ENCODE data around the gene FOXN1. TPM values are rescaled to one million over a fixed set of nuclear protein-coding genes. Genes with fewer than 3 reads are reported as not detected.

Gene FOXN1
- total and polyA plus RNA-seq, 2 of the 13 experiments (the other 11 are each of a cell fraction or from before 2014, with no cell fraction given): 0.01 TPM; not detected in 1

GRCh38 chr17:28571361-28572122 is 65.4 kb downstream of the FOXN1 start, which contains the start of gene PIGS (continued):
- no peak for TF ChIP-seq NR3C1 (CRISPR knock-in tag; IDR thresholded peaks at IDR 0.05)
- no peak for TF ChIP-seq TEAD2 (CRISPR knock-in tag; IDR thresholded peaks at IDR 0.05)
- TF ChIP-seq ZNF256 (CRISPR knock-in tag; conservative IDR thresholded peaks at IDR 0.05): no peak
- TF ChIP-seq ZNF772 (CRISPR knock-in tag; IDR thresholded peaks at IDR 0.05): no peak
- TF ChIP-seq STAT6 (CRISPR knock-in tag; IDR thresholded peaks at IDR 0.05; ENCODE audit: borderline replicate concordance): no peak
- no peak for TF ChIP-seq GMEB2 (CRISPR knock-in tag; IDR thresholded peaks at IDR 0.05; ENCODE audit: low read depth)
- no peak for TF ChIP-seq SKIL (CRISPR knock-in tag; IDR thresholded peaks at IDR 0.05; ENCODE audit: borderline replicate concordance)
- no peak for TF ChIP-seq SNRNP70 (IDR thresholded peaks at IDR 0.05; ENCODE audit: low read depth, low read length)
- TF ChIP-seq ZNF160 (CRISPR knock-in tag; IDR thresholded peaks at IDR 0.05): no peak
- no peak for TF ChIP-seq ZNF563 (CRISPR knock-in tag; IDR thresholded peaks at IDR 0.05)
- TF ChIP-seq SALL2 (CRISPR knock-in tag; IDR thresholded peaks at IDR 0.05): peak; percentile 83; the same call in 1 of the 2 replicates
- TF ChIP-seq MAF1 (CRISPR knock-in tag; IDR thresholded peaks at IDR 0.05; ENCODE audit: borderline replicate concordance): no peak
- TF ChIP-seq NR1H2 (CRISPR knock-in tag; IDR thresholded peaks at IDR 0.05; ENCODE audit: borderline replicate concordance, low read depth): no peak
- TF ChIP-seq ZNF18 (CRISPR knock-in tag; IDR thresholded peaks at IDR 0.05; ENCODE audit: insufficient replicate concordance): no peak
- peak; percentile 92 for TF ChIP-seq HNRNPLL (IDR thresholded peaks at IDR 0.05; ENCODE audit: low read depth, low read length, poor library complexity, severe bottlenecking)
- TF ChIP-seq ZNF281 (CRISPR knock-in tag; IDR thresholded peaks at IDR 0.05; ENCODE audit: borderline replicate concordance): no peak
- no peak for TF ChIP-seq EED (CRISPR knock-in tag; IDR thresholded peaks at IDR 0.05)

All from HepG2 (cell line).